ENCODE results near the gene CENPM.

CENPM gene

GRCh38 chr22:41991111-41991510 lies 44.2 kb upstream of the CENPM start:
- Histone ChIP-seq H2AFZ (ENCODE audit: low read length) (no peak overlapping the region), H3K27me3 (ENCODE audit: insufficient read depth, low read length) (peaks cover 19% of the 10 kb centered on the region), H3F3A (ENCODE audit: insufficient read depth, low read length) (no peaks in the 10 kb centered on the region), H4K20me1 (ENCODE audit: insufficient read depth, low read length) (no peaks in the 10 kb centered on the region), H3K4me3 (ENCODE audit: low read depth, low read length, poor library complexity, severe bottlenecking) (no peak overlapping the region), H3K36me3 (ENCODE audit: insufficient read depth, low read length) (no peaks in the 10 kb centered on the region), H3K9me3 (ENCODE audit: low read length) (no peaks in the 10 kb centered on the region), H3K4me1 (ENCODE audit: insufficient read depth, low read length, severe bottlenecking) (no peaks in the 10 kb centered on the region), H3K79me2 (ENCODE audit: insufficient read depth, low read length) (no peaks in the 10 kb centered on the region), H3K9me2 (ENCODE audit: low read depth, low read length) (no peaks in the 10 kb centered on the region), H3K9ac (ENCODE audit: low read length) (no peak overlapping the region), H3K4me2 (ENCODE audit: low read length) (no peak overlapping the region), H3K27ac (ENCODE audit: low read depth, low read length, poor library complexity, severe bottlenecking) (no peak overlapping the region)
- TF ChIP-seq CTCF (IDR thresholded peaks at IDR 0.05; ENCODE audit: low read length) (no peak), EZH2 (IDR thresholded peaks at IDR 0.05; ENCODE audit: borderline replicate concordance, low read length) (no peak)

GRCh38 chr22:41989246-41989645 lies 42.3 kb upstream of the CENPM start:
- Histone ChIP-seq H3F3A (ENCODE audit: insufficient read depth, low read length) (no peaks in the 10 kb centered on the region), H3K27me3 (ENCODE audit: insufficient read depth, low read length) (peaks cover 19% of the 10 kb centered on the region), H4K20me1 (ENCODE audit: insufficient read depth, low read length) (no peaks in the 10 kb centered on the region), H3K27ac (ENCODE audit: low read depth, low read length, poor library complexity, severe bottlenecking) (no peak overlapping the region), H2AFZ (ENCODE audit: low read length) (no peak overlapping the region), H3K4me2 (ENCODE audit: low read length) (no peak overlapping the region), H3K36me3 (ENCODE audit: insufficient read depth, low read length) (no peaks in the 10 kb centered on the region), H3K9ac (ENCODE audit: low read length) (no peak overlapping the region), H3K9me3 (ENCODE audit: low read length) (no peaks in the 10 kb centered on the region), H3K4me1 (ENCODE audit: insufficient read depth, low read length, severe bottlenecking) (no peaks in the 10 kb centered on the region), H3K79me2 (ENCODE audit: insufficient read depth, low read length) (no peaks in the 10 kb centered on the region), H3K4me3 (ENCODE audit: low read depth, low read length, poor library complexity, severe bottlenecking) (no peak overlapping the region), H3K9me2 (ENCODE audit: low read depth, low read length) (no peaks in the 10 kb centered on the region)
- TF ChIP-seq EZH2 (IDR thresholded peaks at IDR 0.05; ENCODE audit: borderline replicate concordance, low read length): no peak
- no peak for TF ChIP-seq CTCF (IDR thresholded peaks at IDR 0.05; ENCODE audit: low read length)

GRCh38 chr22:41987276-41987675 lies 40.3 kb upstream of the CENPM start:
- H3K79me2 ChIP-seq (ENCODE audit: insufficient read depth, low read length): no peaks in the 10 kb centered on the region
- H3K4me1 ChIP-seq (ENCODE audit: insufficient read depth, low read length, severe bottlenecking): no peaks in the 10 kb centered on the region
- TF ChIP-seq EZH2 (IDR thresholded peaks at IDR 0.05; ENCODE audit: borderline replicate concordance, low read length): no peak
- TF ChIP-seq CTCF (IDR thresholded peaks at IDR 0.05; ENCODE audit: low read length): no peak
- H3K9me3 ChIP-seq (ENCODE audit: low read length): no peaks in the 10 kb centered on the region
- no peaks in the 10 kb centered on the region for H3K9me2 ChIP-seq (ENCODE audit: low read depth, low read length)
- H3K4me2 ChIP-seq (ENCODE audit: low read length): no peak overlapping the region
- H3K36me3 ChIP-seq (ENCODE audit: insufficient read depth, low read length): no peaks in the 10 kb centered on the region
- H4K20me1 ChIP-seq (ENCODE audit: insufficient read depth, low read length): no peaks in the 10 kb centered on the region
- peaks cover 17% of the 10 kb centered on the region for H3K27me3 ChIP-seq (ENCODE audit: insufficient read depth, low read length)
- no peak overlapping the region for H3K27ac ChIP-seq (ENCODE audit: low read depth, low read length, poor library complexity, severe bottlenecking)
- H2AFZ ChIP-seq (ENCODE audit: low read length): no peak overlapping the region
- no peak overlapping the region for H3K4me3 ChIP-seq (ENCODE audit: low read depth, low read length, poor library complexity, severe bottlenecking)
- H3K9ac ChIP-seq (ENCODE audit: low read length): no peak overlapping the region
- H3F3A ChIP-seq (ENCODE audit: insufficient read depth, low read length): no peaks in the 10 kb centered on the region
